Osteoblast (primary cell): ENCODE results near the gene ALPK1. TPM values are rescaled to one million over a fixed set of nuclear protein-coding genes. Genes with fewer than 3 reads are reported as not detected.
"Not testable (repeated sequence)": the region's sequence is repeated elsewhere in the genome, so short reads cannot be mapped to it uniquely, and the experiment has no call there.

Source experiments
- DNase-seq: peaks from one replicate; pipeline ENCODE4 v3.0.0; 2011; ENCODE audit warnings: low spot score, mixed read lengths; ENCODE audit not compliant: insufficient read length; ENCODE audit errors: missing footprints
- H2AFZ ChIP-seq: 2 replicates; pipeline ENCODE4 v1.6.0; 2011; ENCODE audit warnings: mild to moderate bottlenecking, low read length
- H3K27ac ChIP-seq: 2 replicates; pipeline ENCODE4 v1.5.1; 2011; ENCODE audit warnings: mild to moderate bottlenecking, low read depth, low read length, moderate library complexity
- H3K27me3 ChIP-seq: 2 replicates; pipeline ENCODE4 v1.6.0; 2012; ENCODE audit warnings: mild to moderate bottlenecking, control low read depth, inconsistent platforms, low read length, moderate library complexity; ENCODE audit not compliant: insufficient read depth
- H3K36me3 ChIP-seq: 2 replicates; pipeline ENCODE4 v1.5.1; 2011; ENCODE audit warnings: mild to moderate bottlenecking, low read length, control low read depth, moderate library complexity; ENCODE audit not compliant: insufficient read depth
- H3K4me1 ChIP-seq: 2 replicates; pipeline ENCODE4 v1.5.1; 2011; ENCODE audit warnings: mild to moderate bottlenecking, low read length, control low read depth, moderate library complexity; ENCODE audit not compliant: insufficient read depth
- H3K4me2 ChIP-seq: 2 replicates; pipeline ENCODE4 v1.6.0; 2011; ENCODE audit warnings: mild to moderate bottlenecking, low read length; ENCODE audit not compliant: insufficient read depth
- H3K4me3 ChIP-seq: fragments of 200-600 bp; sonication (generic); 3 replicates; pipeline ENCODE4 v1.5.1; 2012; ENCODE audit warnings: mild to moderate bottlenecking, low read length, inconsistent platforms; ENCODE audit not compliant: insufficient read depth
- H3K79me2 ChIP-seq: 2 replicates; pipeline ENCODE4 v1.6.0; 2012; ENCODE audit warnings: mild to moderate bottlenecking, low read length, control low read depth, inconsistent platforms; ENCODE audit not compliant: insufficient read depth
- H3K9me3 ChIP-seq: 2 replicates; pipeline ENCODE4 v1.5.1; 2011; ENCODE audit warnings: low read depth, low read length, control low read depth
- H4K20me1 ChIP-seq: 2 replicates; pipeline ENCODE4 v1.6.0; 2012; ENCODE audit warnings: mild to moderate bottlenecking, low read length, control low read depth; ENCODE audit not compliant: insufficient read depth
- CTCF ChIP-seq: IDR thresholded peaks from 2 replicates; pipeline ENCODE4 v1.5.1; 2011; ENCODE audit warnings: mild to moderate bottlenecking, low read depth, low read length, moderate library complexity; ENCODE audit errors: extremely low read depth
- total RNA-seq: library from RNA; depleted of rRNA; stranded (reverse); fragments of >200 nt; gene quantifications from 2 replicates; pipeline ENCODE4 v1.2.3, GENCODE V29; 2012

Gene ALPK1
- total RNA-seq, 1 donor = 39.8 TPM

DNA sequence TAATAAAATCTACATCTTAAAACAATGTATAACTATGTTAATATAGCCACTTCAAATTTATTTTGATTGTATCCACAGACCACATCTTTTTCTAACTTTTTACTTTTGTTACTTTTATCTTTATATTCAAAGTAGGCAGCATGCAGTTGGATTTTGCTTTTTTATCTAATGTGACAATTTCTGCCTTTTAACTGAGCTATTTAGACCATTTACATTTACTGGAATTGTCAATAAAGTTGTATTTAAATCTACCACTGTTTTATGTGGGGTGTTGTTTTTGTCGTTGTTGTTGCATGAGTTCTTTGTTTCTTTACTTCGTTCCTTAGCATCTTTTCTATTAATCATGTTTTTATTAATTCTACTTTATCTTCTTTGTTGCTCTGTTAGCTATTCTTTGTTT lies 176.8 kb downstream of the ALPK1 start:
- no peak overlapping the region for H3K27ac ChIP-seq
- no peaks in the 10 kb centered on the region for H3K27me3 ChIP-seq
- no peak overlapping the region for H2AFZ ChIP-seq
- DNase-seq = no peak
- no peak for TF ChIP-seq CTCF
- no peak overlapping the region for H3K4me3 ChIP-seq
- H3K4me1 ChIP-seq = no peaks in the 10 kb centered on the region
- no peaks in the 10 kb centered on the region for H3K36me3 ChIP-seq
- H3K4me2 ChIP-seq = no peak overlapping the region
- H3K9me3 ChIP-seq = no peaks in the 10 kb centered on the region
- no peaks in the 10 kb centered on the region for H4K20me1 ChIP-seq
- no peaks in the 10 kb centered on the region for H3K79me2 ChIP-seq

- Histone ChIP-seq H3K79me2 (no peaks in the 10 kb centered on the region), H3K27me3 (peaks cover 3% of the 10 kb centered on the region), H3K27ac (no peak overlapping the region), H4K20me1 (no peaks in the 10 kb centered on the region), H3K4me1 (no peaks in the 10 kb centered on the region), H3K4me3 (no peak overlapping the region), H2AFZ (no peak overlapping the region), H3K4me2 (no peak overlapping the region), H3K36me3 (no peaks in the 10 kb centered on the region), H3K9me3 (peaks cover 2% of the 10 kb centered on the region)
- no peak for TF ChIP-seq CTCF
- no peak for DNase-seq
Observed at GRCh38 chr4:112485930-112486329, 188.8 kb downstream of the ALPK1 start.

GRCh38 chr4:112490808-112491207 lies 193.6 kb downstream of the ALPK1 start:
- H4K20me1 ChIP-seq, H2AFZ ChIP-seq, H3K4me3 ChIP-seq, H3K27me3 ChIP-seq, H3K36me3 ChIP-seq, H3K4me1 ChIP-seq, DNase-seq, H3K79me2 ChIP-seq, H3K4me2 ChIP-seq, H3K9me3 ChIP-seq, H3K27ac ChIP-seq: not testable (repeated sequence)

Other genes with a start within 250 kb of the ALPK1 start
- 2.1 and 2.2 TPM in 2 replicates for gene FAM241A, start 151.9 kb upstream of the ALPK1 start, total RNA-seq
- gene AP1AR, start 65.6 kb upstream of the ALPK1 start, total RNA-seq = 27.7 and 28.2 TPM in 2 replicates
- 5.3 and 6.2 TPM in 2 replicates for gene TIFA, start 11.5 kb upstream of the ALPK1 start, total RNA-seq
- gene NEUROG2, start 218.8 kb downstream of the ALPK1 start, total RNA-seq = not detected in 2 replicates